IMR-90 (cell line): ENCODE data around the gene MUC21. TPM values are rescaled to one million over a fixed set of nuclear protein-coding genes. Genes with fewer than 3 reads are reported as not detected.

Source experiments
- ATAC-seq: fragments of 200-7000 bp; cut with Tn5 transposase; 2 replicates; pipeline ENCODE4 v1.9.1; 2020; ENCODE audit warnings: low read depth, mild to moderate bottlenecking, moderate library complexity
- BruUV-seq: library from RNA; stranded (reverse); fragments of 400-500 nt; replicated peaks from 2 replicates; lab custom pipeline; 2021; lab: Mats Ljungman, UMichigan
- CTCF ChIA-PET: fragments of 300-600 bp; formaldehyde crosslinking; extraction: SDS; loops from one replicate; lab custom pipeline; 2021; ENCODE audit warnings: antibody characterized with exemption; lab: Yijun Ruan, JAX
- POLR2A ChIA-PET: fragments of 300-600 bp; sonication (Branson Sonifier 250); formaldehyde crosslinking; loops from one replicate; lab custom pipeline; 2022; ENCODE audit warnings: antibody characterized with exemption; ENCODE audit not compliant: unreplicated experiment; lab: Charles Lee
- DNase-seq: peaks from one replicate; pipeline ENCODE4 v3.0.0; 2013
- H2AFZ ChIP-seq: replicated peaks from 2 replicates; pipeline ENCODE3; 2013; ENCODE audit warnings: low read length, mild to moderate bottlenecking; ENCODE audit not compliant: poor library complexity
- H2AK5ac ChIP-seq: 2 replicates; pipeline ENCODE4 v1.6.1; 2013; ENCODE audit warnings: low read depth, low read length, inconsistent platforms
- H2AK9ac ChIP-seq: replicated peaks from 2 replicates; pipeline ENCODE3; 2013; ENCODE audit warnings: mild to moderate bottlenecking, low read depth, low read length, moderate library complexity; ENCODE audit not compliant: poor library complexity
- H2BK120ac ChIP-seq: 2 replicates; pipeline ENCODE4 v1.6.1; 2013; ENCODE audit warnings: low read depth, low read length, inconsistent platforms
- H2BK15ac ChIP-seq: 3 replicates; pipeline ENCODE4 v1.6.1; 2013; ENCODE audit warnings: low read depth, low read length, inconsistent platforms
- H2BK20ac ChIP-seq: 2 replicates; pipeline ENCODE4 v1.6.1; 2013; ENCODE audit warnings: low read depth, mild to moderate bottlenecking, inconsistent platforms, low read length, moderate library complexity
- H2BK5ac ChIP-seq: 2 replicates; pipeline ENCODE4 v1.6.1; 2013; ENCODE audit warnings: mild to moderate bottlenecking, low read depth, low read length, inconsistent platforms; ENCODE audit not compliant: poor library complexity, severe bottlenecking
- H3K14ac ChIP-seq: replicated peaks from 2 replicates; pipeline ENCODE4 v1.6.1; 2013; ENCODE audit warnings: low read depth, low read length, inconsistent platforms
- H3K18ac ChIP-seq: 2 replicates; pipeline ENCODE4 v1.6.1; 2013; ENCODE audit warnings: low read depth, low read length, control low read depth
- H3K23ac ChIP-seq: 2 replicates; pipeline ENCODE4 v1.6.1; 2013; ENCODE audit warnings: low read depth, low read length, inconsistent platforms
- H3K27ac ChIP-seq: 2 replicates; pipeline ENCODE4 v1.5.1; 2013; ENCODE audit warnings: mild to moderate bottlenecking, control low read depth, low read length; ENCODE audit not compliant: insufficient read depth
- H3K27me3 ChIP-seq: 2 replicates; pipeline ENCODE4 v1.6.1; 2013; ENCODE audit warnings: low read length; ENCODE audit not compliant: control insufficient read depth, insufficient read depth
- H3K36me3 ChIP-seq: 2 replicates; pipeline ENCODE4 v1.6.1; 2013; ENCODE audit warnings: low read length, mixed read lengths; ENCODE audit not compliant: control insufficient read depth, insufficient read depth
- H3K4ac ChIP-seq: 2 replicates; pipeline ENCODE4 v1.6.1; 2013; ENCODE audit warnings: low read depth, low read length, inconsistent platforms
- H3K4me1 ChIP-seq: 2 replicates; pipeline ENCODE4 v1.6.1; 2013; ENCODE audit warnings: low read length, mixed read lengths; ENCODE audit not compliant: control insufficient read depth, insufficient read depth
- H3K4me2 ChIP-seq: 2 replicates; pipeline ENCODE4 v1.6.1; 2013; ENCODE audit warnings: low read depth, mild to moderate bottlenecking, control low read depth, low read length, moderate library complexity
- H3K4me3 ChIP-seq: 2 replicates; pipeline ENCODE4 v1.5.1; 2013; ENCODE audit warnings: low read depth, mild to moderate bottlenecking, control low read depth, low read length, moderate library complexity; ENCODE audit not compliant: insufficient read depth
- H3K56ac ChIP-seq: 2 replicates; pipeline ENCODE4 v1.6.1; 2013; ENCODE audit warnings: low read length, inconsistent platforms; ENCODE audit not compliant: insufficient read depth; ENCODE audit errors: extremely low read depth
- H3K79me1 ChIP-seq, 2 experiments: 2 replicates each; pipeline ENCODE4 v1.6.1; 2013; ENCODE audit warnings: low read length in 2 of 2, inconsistent platforms in 1 of 2, low read depth in 1 of 2
- H3K9ac ChIP-seq: 2 replicates; pipeline ENCODE4 v1.6.1; 2013; ENCODE audit warnings: low read depth, low read length, control low read depth
- H3K9me1 ChIP-seq: 2 replicates; pipeline ENCODE4 v1.6.1; 2013; ENCODE audit warnings: low read length, inconsistent platforms; ENCODE audit not compliant: insufficient read depth
- H3K9me3 ChIP-seq: 2 replicates; pipeline ENCODE4 v1.6.1; 2013; ENCODE audit warnings: low read length; ENCODE audit not compliant: control insufficient read depth, insufficient read depth
- H4K20me1 ChIP-seq: 2 replicates; pipeline ENCODE4 v1.6.1; 2013; ENCODE audit warnings: low read length, inconsistent platforms; ENCODE audit not compliant: insufficient read depth
- H4K5ac ChIP-seq: 2 replicates; pipeline ENCODE4 v1.6.1; 2013; ENCODE audit warnings: mild to moderate bottlenecking, low read depth, low read length, control low read depth
- H4K8ac ChIP-seq, 2 experiments: 2 replicates each; pipeline ENCODE4 v1.6.1; 2013; ENCODE audit warnings: low read depth in 2 of 2, low read length in 2 of 2, control low read depth in 1 of 2, inconsistent platforms in 1 of 2
- H4K91ac ChIP-seq: 2 replicates; pipeline ENCODE4 v1.6.1; 2013; ENCODE audit warnings: low read depth, low read length, inconsistent platforms; ENCODE audit not compliant: insufficient read depth
- CTCF ChIP-seq: conservative IDR thresholded peaks from 2 replicates; pipeline ENCODE4 v1.5.1; 2012; ENCODE audit warnings: mild to moderate bottlenecking, low read depth, low read length, improper control_type of control experiment
- FOS ChIP-seq: fragments of 150-350 bp; IDR thresholded peaks from 2 replicates; pipeline ENCODE4 v1.6.1; 2016; ENCODE audit warnings: low read depth, low read length
- MXI1 ChIP-seq: IDR thresholded peaks from 2 replicates; pipeline ENCODE4 v1.6.1; 2012; ENCODE audit warnings: low read depth, mild to moderate bottlenecking, low read length, moderate library complexity, borderline replicate concordance
- NFE2L2 ChIP-seq: fragments of 150-350 bp; IDR thresholded peaks from 2 replicates; pipeline ENCODE4 v1.6.1; 2016; ENCODE audit warnings: low read depth, mild to moderate bottlenecking, low read length
- RCOR1 ChIP-seq: IDR thresholded peaks from 2 replicates; pipeline ENCODE4 v1.6.1; 2012; ENCODE audit warnings: mild to moderate bottlenecking, low read length, improper control_type of control experiment; ENCODE audit not compliant: insufficient replicate concordance
- RFX5 ChIP-seq: IDR thresholded peaks from 2 replicates; pipeline ENCODE4 v1.8.0; 2012; ENCODE audit warnings: low read depth, mild to moderate bottlenecking, low read length, moderate library complexity
- USF2 ChIP-seq: fragments of 150-350 bp; IDR thresholded peaks from 2 replicates; pipeline ENCODE4 v1.6.1; 2017; ENCODE audit warnings: mild to moderate bottlenecking, antibody characterized with exemption, low read length, low read depth
- WGBS, 2 experiments: methylation state at CpG; one replicate each; pipeline versions ENCODE4 v1.1.5 to v1.1.7; 2013; ENCODE audit warnings: missing lambda C conversion rate in 2 of 2; ENCODE audit not compliant: insufficient read length in 1 of 2; ENCODE audit errors: extremely low coverage in 2 of 2; 5-methylcytosine and 5-hydroxymethylcytosine counted together
- dilution Hi-C: fragments of 300-500 bp; cut with HindIII; formaldehyde crosslinking; loops from one replicate; pipeline ENCODE4 v1.14.3; 2018; ENCODE audit warnings: low sequenced_read_pairs; ENCODE audit not compliant: unreplicated experiment
- in situ Hi-C: fragments of 300-500 bp; cut with MboI; formaldehyde crosslinking; loops from 3 replicates; pipeline ENCODE4 v1.14.3; 2019; ENCODE audit warnings: low sequenced_read_pairs, inconsistent platforms, mixed read lengths
- intact Hi-C: fragments of 100-400 bp; cut with micrococcal nuclease; formaldehyde crosslinking; loops from 2 replicates; pipeline ENCODE4 v1.10.0; 2022
- polyA plus RNA-seq, 3 experiments: library from polyadenylated mRNA; depleted of rRNA; stranded (reverse); fragments of >200 nt; gene quantifications; 2 replicates each; pipeline ENCODE4 v1.2.3, GENCODE V29; 2012; ENCODE audit warnings: low replicate concordance in 1 of 3
- total RNA-seq: library from RNA; depleted of rRNA; stranded (reverse); fragments of >200 nt; gene quantifications from 2 replicates; pipeline ENCODE4 v1.2.3, GENCODE V29; 2012

The MUC21 gene
- total and polyA plus RNA-seq, 2 of the 4 experiments (the other 2 are of a cell fraction): not detected

GRCh38 chr6:30965140-30965601, 18.3 kb upstream of the MUC21 start:
- ChIA-PET POLR2A (no interaction called here), CTCF (no interaction called here)
- Histone ChIP-seq H3K18ac (no peak overlapping the region), H2AFZ (no peak overlapping the region), H3K4ac (no peak overlapping the region), H3K23ac (no peak overlapping the region), H3K56ac (no peak overlapping the region), H4K8ac (no peak overlapping the region), H3K14ac (no peak overlapping the region), H3K9me1 (no peaks in the 10 kb centered on the region), H3K9ac (no peak overlapping the region), H3K4me3 (no peak overlapping the region), H4K5ac (no peak overlapping the region), H2BK5ac (no peak overlapping the region), H3K79me1 (no peaks in the 10 kb centered on the region), H2BK20ac (no peak overlapping the region), H4K91ac (no peak overlapping the region), H2AK9ac (no peak overlapping the region), H3K36me3 (no peaks in the 10 kb centered on the region), H3K4me1 (no peaks in the 10 kb centered on the region), H3K27ac (no peak overlapping the region), H3K27me3 (peaks cover 25% of the 10 kb centered on the region), H2BK120ac (no peak overlapping the region), H2AK5ac (no peak overlapping the region), H2BK15ac (no peak overlapping the region), H3K4me2 (no peak overlapping the region), H4K20me1 (no peaks in the 10 kb centered on the region), H3K9me3 (no peaks in the 10 kb centered on the region)
- in situ Hi-C loops: no loop called here
- 51% methylated on average over 5 of the region's 5 CpGs; no CpG with 5 or more reads in 1 of the 2 experiments for WGBS, 2 experiments
- intact Hi-C loops: no loop called here
- dilution Hi-C loops: no loop called here
- TF ChIP-seq NFE2L2: no peak
- no peak for TF ChIP-seq RFX5
- TF ChIP-seq MXI1: no peak
- no peak for TF ChIP-seq CTCF
- no peak for TF ChIP-seq FOS
- no peak for TF ChIP-seq USF2
- no peak for TF ChIP-seq RCOR1
- DNase-seq (no peak), ATAC-seq (no peak)
- no TSS peak for BruUV-seq
